GM19328 (cell line): ENCODE data around the gene APOM.
A peak's percentile ranks its signal among the peaks of the same experiment; 100 is the strongest.

ENCODE experiments used
- ATAC-seq: cut with Tn5 transposase; IDR thresholded peaks from one replicate; pipeline ENCODE4 v1.9.1; 2021; ENCODE audit warnings: mild to moderate bottlenecking, moderate library complexity; ENCODE audit not compliant: unreplicated experiment

Gene APOM

GRCh38 chr6:31630177-31630934, 25.3 kb upstream of the APOM start:
- ATAC-seq = no peak

- no peak for ATAC-seq
Observed at GRCh38 chr6:31631209-31631608, 24.5 kb upstream of the APOM start.

GRCh38 chr6:31631681-31632278, 23.9 kb upstream of the APOM start:
- ATAC-seq = no peak

- no peak for ATAC-seq
Observed at GRCh38 chr6:31632279-31632946, 23.3 kb upstream of the APOM start.

GRCh38 chr6:31633447-31633846, 22.2 kb upstream of the APOM start:
- no peak for ATAC-seq

GRCh38 chr6:31634131-31634530, 21.6 kb upstream of the APOM start:
- no peak for ATAC-seq

- no peak for ATAC-seq
Observed at GRCh38 chr6:31634969-31635575, 20.6 kb upstream of the APOM start.

GRCh38 chr6:31636698-31637596, 18.7 kb upstream of the APOM start:
- ATAC-seq = no peak

GRCh38 chr6:31639043-31639442, 16.7 kb upstream of the APOM start:
- ATAC-seq = no peak

GRCh38 chr6:31639449-31639861, 16.2 kb upstream of the APOM start:
- ATAC-seq = no peak

- no peak for ATAC-seq
Observed at GRCh38 chr6:31640612-31641011, 15.1 kb upstream of the APOM start.

GRCh38 chr6:31641370-31641769, 14.3 kb upstream of the APOM start:
- ATAC-seq = no peak

- no peak for ATAC-seq
Observed at GRCh38 chr6:31642798-31643570, 12.7 kb upstream of the APOM start.

- no peak for ATAC-seq
Observed at GRCh38 chr6:31643818-31644454, 11.8 kb upstream of the APOM start.

GRCh38 chr6:31645325-31645724, 10.4 kb upstream of the APOM start:
- no peak for ATAC-seq

GRCh38 chr6:31651602-31652191, 4.0 kb upstream of the APOM start:
- ATAC-seq = peak; percentile 20

- peak; percentile 40 for ATAC-seq
Observed at GRCh38 chr6:31652925-31653724, 2.6 kb upstream of the APOM start.
